ENCODE data around the gene TMEM52B.
"Not testable (repeated sequence)": the region's sequence is repeated elsewhere in the genome, so short reads cannot be mapped to it uniquely, and the experiment has no call there.

Gene TMEM52B

DNA sequence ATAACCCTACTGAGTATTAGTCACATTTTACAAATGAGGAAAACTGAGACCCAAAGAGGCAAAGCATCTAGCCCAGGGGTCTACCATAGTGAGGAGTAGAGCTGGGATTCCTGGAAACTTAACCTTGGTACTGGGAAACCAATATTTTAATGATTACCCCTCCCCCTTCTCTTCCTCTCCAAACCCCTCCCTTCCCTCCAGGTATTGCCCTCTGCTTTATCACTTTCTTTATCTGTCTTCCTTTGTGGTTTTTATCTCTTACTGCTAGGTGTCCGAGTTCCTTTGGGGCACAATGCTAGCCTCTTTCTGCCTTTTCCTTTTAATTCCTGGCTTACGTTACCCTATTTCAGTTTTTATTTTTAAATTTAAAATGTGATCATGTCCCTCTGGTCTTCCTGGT, 36.6 kb downstream of the TMEM52B start:
- Histone ChIP-seq H3K4me3 (ENCODE audit: low read depth, low read length) (peak overlapping the region; percentile 83), H3K27ac (no peak overlapping the region), H3K9ac (no peak overlapping the region), H2AFZ (no peak overlapping the region), H3K4me2 (ENCODE audit: low read length) (peak overlapping the region; percentile 97), H3K9me3 (ENCODE audit: control insufficient read depth, low read length) (no peaks in the 10 kb centered on the region), H3K36me3 (ENCODE audit: control insufficient read depth, insufficient read depth, low read length) (no peaks in the 10 kb centered on the region), H3K4me1 (peaks cover 14% of the 10 kb centered on the region), H3K27me3 (ENCODE audit: control insufficient read depth, insufficient read depth, low read length) (no peaks in the 10 kb centered on the region), H3K79me2 (peaks cover 16% of the 10 kb centered on the region)
- TF ChIP-seq, protein P1, sequence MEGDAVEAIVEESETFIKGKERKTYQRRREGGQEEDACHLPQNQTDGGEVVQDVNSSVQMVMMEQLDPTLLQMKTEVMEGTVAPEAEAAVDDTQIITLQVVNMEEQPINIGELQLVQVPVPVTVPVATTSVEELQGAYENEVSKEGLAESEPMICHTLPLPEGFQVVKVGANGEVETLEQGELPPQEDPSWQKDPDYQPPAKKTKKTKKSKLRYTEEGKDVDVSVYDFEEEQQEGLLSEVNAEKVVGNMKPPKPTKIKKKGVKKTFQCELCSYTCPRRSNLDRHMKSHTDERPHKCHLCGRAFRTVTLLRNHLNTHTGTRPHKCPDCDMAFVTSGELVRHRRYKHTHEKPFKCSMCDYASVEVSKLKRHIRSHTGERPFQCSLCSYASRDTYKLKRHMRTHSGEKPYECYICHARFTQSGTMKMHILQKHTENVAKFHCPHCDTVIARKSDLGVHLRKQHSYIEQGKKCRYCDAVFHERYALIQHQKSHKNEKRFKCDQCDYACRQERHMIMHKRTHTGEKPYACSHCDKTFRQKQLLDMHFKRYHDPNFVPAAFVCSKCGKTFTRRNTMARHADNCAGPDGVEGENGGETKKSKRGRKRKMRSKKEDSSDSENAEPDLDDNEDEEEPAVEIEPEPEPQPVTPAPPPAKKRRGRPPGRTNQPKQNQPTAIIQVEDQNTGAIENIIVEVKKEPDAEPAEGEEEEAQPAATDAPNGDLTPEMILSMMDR (IDR thresholded peaks at IDR 0.05) = no peak

DNA sequence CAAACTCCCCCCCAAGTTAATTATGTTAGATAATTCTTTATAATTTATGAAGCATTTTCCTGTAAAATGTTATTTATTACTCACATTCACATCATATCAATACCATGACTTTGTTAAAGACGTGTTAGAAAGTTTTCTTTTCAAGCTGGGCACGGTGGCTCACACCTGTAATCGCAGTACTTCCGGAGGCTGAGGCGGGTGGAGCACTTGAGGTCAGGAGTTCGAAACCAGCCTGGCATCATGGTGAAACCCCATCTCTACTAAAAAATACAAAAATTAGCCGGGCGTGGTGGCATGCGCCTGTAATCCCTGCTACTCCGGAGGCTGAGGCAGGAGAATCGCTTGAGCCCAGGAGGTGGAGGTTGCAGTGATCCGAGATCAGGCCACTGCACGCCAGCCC, 37.1 kb downstream of the TMEM52B start:
- not testable (repeated sequence) for H2AFZ ChIP-seq; H3K27ac ChIP-seq; H3K9me3 ChIP-seq (ENCODE audit: control insufficient read depth, low read length); H3K27me3 ChIP-seq (ENCODE audit: control insufficient read depth, insufficient read depth, low read length); H3K4me2 ChIP-seq (ENCODE audit: low read length); H3K36me3 ChIP-seq (ENCODE audit: control insufficient read depth, insufficient read depth, low read length); H3K4me3 ChIP-seq (ENCODE audit: low read depth, low read length); H3K9ac ChIP-seq
- Histone ChIP-seq H3K4me1 (peaks cover 19% of the 10 kb centered on the region), H3K79me2 (peaks cover 16% of the 10 kb centered on the region)

DNA sequence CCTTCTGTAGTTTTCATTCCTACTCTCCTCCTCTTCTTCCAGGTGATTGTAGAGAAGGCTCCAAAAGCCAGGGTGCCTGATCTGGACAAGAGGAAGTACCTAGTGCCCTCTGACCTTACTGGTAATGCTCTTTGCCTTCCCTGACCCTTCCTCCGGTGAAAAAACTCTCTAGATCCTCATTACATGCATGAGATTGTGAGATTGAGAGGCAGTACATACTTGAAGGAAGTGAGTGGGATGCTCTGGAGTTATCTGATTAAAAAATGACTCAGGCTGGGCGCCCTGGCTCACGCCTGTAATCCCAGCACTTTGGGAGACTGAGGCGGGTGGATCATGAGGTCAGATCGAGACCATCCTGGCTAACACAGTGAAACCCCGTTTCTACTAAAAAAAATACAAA, 39.2 kb downstream of the TMEM52B start:
- Histone ChIP-seq H2AFZ (no peak overlapping the region), H3K27me3 (ENCODE audit: control insufficient read depth, insufficient read depth, low read length) (no peaks in the 10 kb centered on the region), H3K9ac (no peak overlapping the region), H3K27ac (no peak overlapping the region), H3K4me1 (peaks cover 20% of the 10 kb centered on the region), H3K36me3 (ENCODE audit: control insufficient read depth, insufficient read depth, low read length) (no peaks in the 10 kb centered on the region), H3K9me3 (ENCODE audit: control insufficient read depth, low read length) (no peaks in the 10 kb centered on the region), H3K79me2 (peaks cover 16% of the 10 kb centered on the region), H3K4me3 (ENCODE audit: low read depth, low read length) (no peak overlapping the region), H3K4me2 (ENCODE audit: low read length) (no peak overlapping the region)
- TF ChIP-seq, protein P1 (IDR thresholded peaks at IDR 0.05) = no peak

DNA sequence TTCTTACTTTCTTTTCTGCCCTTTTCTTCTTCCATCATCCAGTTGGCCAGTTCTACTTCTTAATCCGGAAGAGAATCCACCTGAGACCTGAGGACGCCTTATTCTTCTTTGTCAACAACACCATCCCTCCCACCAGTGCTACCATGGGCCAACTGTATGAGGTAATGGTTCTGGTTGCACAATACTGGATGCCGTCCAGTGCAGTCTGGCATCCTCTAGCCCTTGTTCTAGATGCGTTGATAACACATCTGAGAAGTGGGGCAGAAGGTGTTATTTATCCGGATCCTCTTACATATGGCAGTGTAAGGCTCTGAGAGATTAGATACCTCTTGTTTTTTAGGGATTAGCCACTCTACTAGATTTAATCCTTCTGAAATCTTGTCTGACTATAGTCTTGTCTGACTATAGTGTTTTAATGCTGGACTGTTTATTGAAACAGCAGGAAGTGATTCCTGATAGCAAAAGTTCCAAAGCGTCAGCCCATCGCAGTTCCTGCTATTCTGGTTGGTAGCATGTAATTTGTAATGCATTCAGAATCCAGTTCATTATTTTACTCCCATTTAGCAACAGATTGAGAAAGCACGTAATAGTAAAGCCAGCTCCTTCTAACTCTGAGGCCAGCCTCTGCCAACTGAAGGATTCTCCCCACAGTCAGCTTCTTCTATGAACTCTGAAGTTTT, 41.7 kb downstream of the TMEM52B start:
- TF ChIP-seq, protein P1 (IDR thresholded peaks at IDR 0.05) = no peak
- no peaks in the 10 kb centered on the region for H3K36me3 ChIP-seq (ENCODE audit: control insufficient read depth, insufficient read depth, low read length)
- no peaks in the 10 kb centered on the region for H3K9me3 ChIP-seq (ENCODE audit: control insufficient read depth, low read length)
- H3K4me1 ChIP-seq = peaks cover 10% of the 10 kb centered on the region
- H3K27me3 ChIP-seq (ENCODE audit: control insufficient read depth, insufficient read depth, low read length) = no peaks in the 10 kb centered on the region
- H3K27ac ChIP-seq = peak overlapping the region; percentile 53
- H2AFZ ChIP-seq = no peak overlapping the region
- H3K4me3 ChIP-seq (ENCODE audit: low read depth, low read length) = no peak overlapping the region
- H3K79me2 ChIP-seq = peaks cover 4% of the 10 kb centered on the region
- peak overlapping the region; percentile 19 for H3K4me2 ChIP-seq (ENCODE audit: low read length)
- H3K9ac ChIP-seq = no peak overlapping the region

DNA sequence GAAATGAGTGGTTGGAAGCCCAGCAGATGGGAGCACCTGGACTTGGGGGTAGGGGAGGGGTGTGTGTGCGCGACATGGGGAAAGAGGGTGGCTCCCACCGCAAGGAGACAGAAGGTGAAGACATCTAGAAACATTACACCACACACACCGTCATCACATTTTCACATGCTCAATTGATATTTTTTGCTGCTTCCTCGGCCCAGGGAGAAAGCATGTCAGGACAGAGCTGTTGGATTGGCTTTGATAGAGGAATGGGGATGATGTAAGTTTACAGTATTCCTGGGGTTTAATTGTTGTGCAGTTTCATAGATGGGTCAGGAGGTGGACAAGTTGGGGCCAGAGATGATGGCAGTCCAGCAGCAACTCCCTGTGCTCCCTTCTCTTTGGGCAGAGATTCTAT, 43.0 kb downstream of the TMEM52B start:
- Histone ChIP-seq H3K36me3 (ENCODE audit: control insufficient read depth, insufficient read depth, low read length) (no peaks in the 10 kb centered on the region), H3K9ac (no peak overlapping the region)
- TF ChIP-seq, protein P1 (IDR thresholded peaks at IDR 0.05) = no peak

More for the DNA sequence above, 43.0 kb downstream of the TMEM52B start:
- Histone ChIP-seq H3K27me3 (ENCODE audit: control insufficient read depth, insufficient read depth, low read length) (no peaks in the 10 kb centered on the region), H3K79me2 (no peaks in the 10 kb centered on the region), H3K9me3 (ENCODE audit: control insufficient read depth, low read length) (no peaks in the 10 kb centered on the region), H3K4me2 (ENCODE audit: low read length) (no peak overlapping the region), H3K4me1 (peaks cover 10% of the 10 kb centered on the region), H3K4me3 (ENCODE audit: low read depth, low read length) (no peak overlapping the region), H2AFZ (no peak overlapping the region), H3K27ac (no peak overlapping the region)
